IPS-18c (cell line): Measurements from ENCODE around the gene FHIT.

Experiments
- H3K4me3 ChIP-seq: 2 replicates; pipeline ENCODE4 v1.7.0; 2013; ENCODE audit warnings: low read depth, mild to moderate bottlenecking, low read length, moderate library complexity; ENCODE audit not compliant: insufficient read depth
- H3K9me3 ChIP-seq: one replicate; pipeline ENCODE4 v1.6.1; 2013; ENCODE audit warnings: mild to moderate bottlenecking, low read length, moderate library complexity; ENCODE audit not compliant: control insufficient read depth, insufficient read depth

Gene FHIT

DNA sequence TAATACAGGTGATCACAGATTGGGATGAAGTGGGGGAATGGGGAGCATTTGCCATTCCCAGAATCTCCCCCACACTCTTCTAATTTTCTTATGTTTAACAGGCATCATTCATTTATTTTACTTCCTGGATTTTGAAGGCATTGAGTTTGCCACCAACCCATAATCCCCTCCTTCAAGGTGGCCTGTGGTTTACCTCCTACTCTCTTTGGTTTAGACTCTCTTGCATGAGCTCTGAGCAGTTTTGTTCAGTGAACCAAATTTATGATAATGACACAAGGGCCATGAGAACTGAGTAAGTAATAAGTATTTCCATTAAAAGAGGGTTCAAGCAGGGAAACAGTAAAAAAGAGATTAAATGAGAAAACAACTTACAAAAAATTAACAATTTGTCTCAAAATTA, 1498.3 kb downstream of the FHIT start:
- Histone ChIP-seq H3K4me3 (no peak overlapping the region), H3K9me3 (no peaks in the 10 kb centered on the region)

DNA sequence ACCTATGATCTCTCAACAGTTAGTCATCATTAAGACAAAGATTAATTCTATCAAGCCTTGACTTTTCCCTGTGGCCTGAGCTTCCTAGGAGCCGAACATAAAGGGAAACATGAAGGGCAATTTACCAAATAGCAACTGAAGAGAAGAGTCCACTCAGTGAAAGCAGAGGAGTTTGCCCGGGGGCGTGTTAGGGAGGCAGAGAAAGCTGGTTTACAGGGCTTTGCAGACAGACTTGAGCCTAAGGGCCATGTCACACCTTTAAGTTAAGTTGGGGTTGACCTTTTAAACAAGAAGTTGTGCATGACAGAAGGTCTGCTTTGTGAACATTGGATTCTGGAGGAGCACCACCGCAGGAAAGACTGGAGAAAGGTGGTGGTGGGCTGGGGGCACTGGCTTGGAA, 1499.6 kb downstream of the FHIT start:
- Histone ChIP-seq H3K4me3 (no peak overlapping the region), H3K9me3 (peaks cover 2% of the 10 kb centered on the region)

DNA sequence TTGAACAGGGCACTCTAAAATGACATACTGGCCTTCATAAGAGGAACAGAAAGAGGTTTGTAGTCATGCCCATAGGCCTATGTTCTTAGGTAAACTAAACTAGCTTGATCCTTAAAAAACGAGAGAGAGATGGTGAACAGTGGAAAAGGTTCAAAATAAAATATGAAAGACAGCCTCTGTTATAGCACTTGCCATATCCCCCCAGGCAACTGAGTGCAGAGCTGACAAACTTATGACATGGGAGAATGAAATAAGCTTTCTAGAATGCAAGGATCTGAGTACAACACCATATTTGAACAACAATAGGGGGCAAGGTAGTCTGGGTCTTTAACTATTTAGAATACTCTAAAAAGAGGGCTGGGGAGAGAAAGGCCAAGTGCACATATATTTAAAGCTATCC, 1500.9 kb downstream of the FHIT start:
- peaks cover 2% of the 10 kb centered on the region for H3K9me3 ChIP-seq
- H3K4me3 ChIP-seq: no peak overlapping the region

DNA sequence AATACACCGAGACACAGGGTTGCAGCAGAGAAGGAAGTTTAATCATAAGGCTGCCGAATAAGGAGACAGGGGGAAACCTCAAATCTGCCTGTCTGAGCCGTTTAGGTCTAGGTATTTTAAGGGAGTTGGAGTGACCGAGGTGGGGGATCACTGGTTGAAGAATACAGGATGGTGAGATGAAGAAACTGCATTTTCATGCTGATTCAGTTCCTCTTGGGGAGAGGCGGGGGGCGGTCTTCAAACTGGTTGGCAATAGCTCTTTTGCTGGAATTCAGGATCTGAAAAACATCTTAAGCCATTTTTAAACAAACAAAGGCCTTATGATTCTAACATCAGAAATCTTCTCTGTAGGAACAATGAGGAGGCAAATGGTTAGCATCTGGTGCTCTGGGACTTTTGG, 1502.0 kb downstream of the FHIT start:
- Histone ChIP-seq H3K4me3 (no peak overlapping the region), H3K9me3 (peaks cover 2% of the 10 kb centered on the region)

DNA sequence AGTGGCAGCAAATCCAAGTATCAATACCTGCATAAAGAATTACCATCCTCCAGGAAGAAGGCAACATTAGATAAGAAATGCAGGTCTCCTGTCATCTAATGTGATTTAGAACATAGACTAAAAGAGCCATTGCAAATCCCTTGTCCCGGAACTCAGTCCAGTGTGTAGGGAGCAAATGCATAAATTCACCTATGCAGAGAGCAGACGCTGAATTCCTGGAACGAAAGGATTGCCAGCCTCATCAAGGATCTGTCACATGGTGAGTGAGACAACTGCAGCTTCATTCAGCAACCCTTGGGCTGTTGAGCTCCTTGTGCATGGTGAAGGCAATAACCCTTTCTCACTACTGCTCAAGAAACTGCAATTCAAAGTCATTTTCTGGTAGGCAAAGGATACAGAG, 1504.7 kb downstream of the FHIT start:
- H3K9me3 ChIP-seq: peaks cover 2% of the 10 kb centered on the region

DNA sequence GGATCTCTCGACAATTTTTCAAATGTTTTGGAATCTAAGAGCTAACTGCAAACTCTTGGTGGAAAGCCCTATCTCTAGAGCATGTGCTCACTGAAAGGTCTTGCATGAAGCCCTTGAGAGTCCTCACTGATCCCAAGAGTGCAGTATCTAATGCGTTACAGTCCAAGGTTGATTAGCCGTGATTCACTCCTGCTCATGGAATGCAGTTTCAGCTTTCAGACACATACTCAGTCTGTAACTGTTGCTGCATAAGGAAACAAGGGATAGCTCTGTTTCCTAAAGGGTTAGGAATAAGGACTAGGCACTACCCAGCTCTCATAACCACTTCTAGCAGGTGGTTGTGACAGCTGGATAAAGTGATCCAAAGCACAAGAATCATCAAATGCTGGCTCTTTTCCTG, 1514.0 kb downstream of the FHIT start:
- Histone ChIP-seq H3K9me3 (no peaks in the 10 kb centered on the region), H3K4me3 (no peak overlapping the region)

More for the DNA sequence above, 1504.7 kb downstream of the FHIT start:
- no peak overlapping the region for H3K4me3 ChIP-seq

DNA sequence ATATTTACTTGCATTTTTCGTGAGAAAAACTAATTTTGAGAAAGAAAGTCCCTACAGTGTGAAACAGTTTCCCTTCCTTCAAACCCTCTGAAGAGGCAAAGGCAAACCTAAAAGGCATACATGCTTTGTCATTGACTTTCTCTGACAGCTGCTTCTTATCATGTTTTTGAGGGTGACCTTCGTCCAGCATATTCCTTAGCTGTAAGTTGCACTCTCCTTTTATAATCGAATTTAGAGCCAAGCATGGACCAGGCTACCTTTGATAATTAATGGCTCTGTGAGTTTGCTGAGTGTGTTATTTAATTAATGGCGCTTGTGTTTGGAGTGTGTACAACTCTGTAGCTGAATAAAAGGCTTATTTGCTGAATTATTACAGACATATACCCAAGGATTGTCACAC, 1517.2 kb downstream of the FHIT start:
- no peak overlapping the region for H3K4me3 ChIP-seq
- no peaks in the 10 kb centered on the region for H3K9me3 ChIP-seq

DNA sequence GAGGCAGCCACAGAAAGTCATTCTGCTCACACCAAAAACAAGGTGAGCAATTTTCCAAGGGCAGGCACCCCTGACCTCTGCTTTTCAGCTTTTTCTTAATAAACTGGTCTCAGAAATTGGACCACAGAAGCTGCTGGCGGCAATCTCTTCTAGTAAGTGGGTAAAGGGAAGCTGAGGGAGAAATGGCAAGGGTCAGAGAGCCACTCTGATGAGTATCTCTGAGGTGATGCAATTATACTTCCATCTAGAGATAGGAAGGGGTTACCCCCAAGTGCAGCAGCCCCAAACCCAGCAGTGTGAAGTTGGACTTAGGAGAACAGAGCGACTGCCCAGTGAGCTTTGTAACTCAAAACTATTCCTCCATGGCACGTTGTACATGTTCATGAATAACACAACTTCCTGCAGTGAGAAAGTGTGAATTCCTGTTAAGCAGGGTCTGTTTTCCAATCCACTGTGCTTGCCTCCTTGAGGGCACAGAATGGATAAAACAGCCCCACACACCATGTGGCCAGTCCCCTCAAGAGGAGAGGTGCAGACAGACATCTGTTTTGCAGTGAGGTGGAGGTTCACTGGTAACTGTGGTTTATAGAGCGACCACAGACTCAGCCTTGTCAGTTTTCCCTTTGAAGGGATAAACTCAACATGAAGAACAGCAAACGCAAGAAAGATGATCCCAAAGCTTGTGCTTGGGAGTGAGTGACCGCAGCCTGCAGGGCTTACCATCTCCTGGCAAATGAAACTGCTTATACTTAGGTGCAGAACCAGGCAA, 1518.0 kb downstream of the FHIT start:
- no peaks in the 10 kb centered on the region for H3K9me3 ChIP-seq
- H3K4me3 ChIP-seq: no peak overlapping the region

DNA sequence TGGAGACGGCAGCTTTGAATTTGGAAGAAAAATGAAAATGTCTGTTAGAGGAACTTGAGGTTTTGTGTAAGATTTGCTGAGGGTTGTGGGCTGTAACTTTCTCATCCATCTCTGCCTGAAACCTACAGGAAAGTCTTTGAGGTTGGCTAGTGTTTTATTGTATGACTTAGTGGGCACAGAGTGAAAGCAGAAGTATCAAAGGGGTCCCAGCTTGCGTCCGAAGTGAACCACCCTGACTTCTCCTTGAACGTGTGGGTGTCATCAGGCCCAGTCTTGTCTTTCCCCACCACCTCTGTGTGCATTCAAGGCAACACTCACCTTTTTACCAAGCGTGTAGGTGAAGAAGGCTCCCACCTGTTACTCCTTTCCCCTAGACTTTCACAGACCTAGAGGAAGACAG, 1519.3 kb downstream of the FHIT start:
- Histone ChIP-seq H3K4me3 (no peak overlapping the region), H3K9me3 (no peaks in the 10 kb centered on the region)

DNA sequence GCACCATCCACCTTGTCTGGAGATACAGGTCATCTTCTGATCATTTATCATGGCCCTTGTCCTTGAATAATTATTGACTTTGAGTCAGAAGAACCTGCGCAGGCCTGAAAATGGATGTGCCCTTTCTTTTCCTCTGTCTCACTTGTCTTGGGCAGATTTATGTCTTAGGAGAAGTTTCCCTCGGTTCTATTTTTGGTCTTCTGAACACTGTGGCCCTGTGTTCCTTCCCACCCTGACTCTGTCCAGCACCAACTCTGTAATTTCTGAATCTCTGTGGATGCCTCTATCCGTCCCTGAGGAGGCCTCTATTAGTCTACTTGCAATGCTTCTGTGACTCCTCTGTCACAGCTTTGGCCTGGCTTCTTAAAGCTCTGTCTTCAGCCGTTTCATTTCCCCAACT, 1520.7 kb downstream of the FHIT start:
- H3K9me3 ChIP-seq: no peaks in the 10 kb centered on the region
- H3K4me3 ChIP-seq: no peak overlapping the region

DNA sequence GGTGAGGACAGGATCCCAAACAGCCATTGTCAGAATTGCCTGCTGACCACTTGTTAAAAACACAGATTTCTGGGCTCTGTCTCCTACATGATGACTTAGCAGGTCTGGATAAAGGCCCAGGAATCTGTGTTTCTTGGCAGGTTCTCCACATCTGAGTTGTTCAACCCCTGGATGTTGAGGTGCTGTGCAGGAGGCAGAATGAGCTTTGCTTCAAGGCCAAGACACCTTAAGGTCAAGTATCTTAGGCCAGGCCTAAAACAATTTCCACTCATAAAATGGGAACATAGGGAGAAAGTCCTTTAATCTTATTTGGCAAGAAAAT, 1522.7 kb downstream of the FHIT start:
- Histone ChIP-seq H3K9me3 (no peaks in the 10 kb centered on the region), H3K4me3 (no peak overlapping the region)

DNA sequence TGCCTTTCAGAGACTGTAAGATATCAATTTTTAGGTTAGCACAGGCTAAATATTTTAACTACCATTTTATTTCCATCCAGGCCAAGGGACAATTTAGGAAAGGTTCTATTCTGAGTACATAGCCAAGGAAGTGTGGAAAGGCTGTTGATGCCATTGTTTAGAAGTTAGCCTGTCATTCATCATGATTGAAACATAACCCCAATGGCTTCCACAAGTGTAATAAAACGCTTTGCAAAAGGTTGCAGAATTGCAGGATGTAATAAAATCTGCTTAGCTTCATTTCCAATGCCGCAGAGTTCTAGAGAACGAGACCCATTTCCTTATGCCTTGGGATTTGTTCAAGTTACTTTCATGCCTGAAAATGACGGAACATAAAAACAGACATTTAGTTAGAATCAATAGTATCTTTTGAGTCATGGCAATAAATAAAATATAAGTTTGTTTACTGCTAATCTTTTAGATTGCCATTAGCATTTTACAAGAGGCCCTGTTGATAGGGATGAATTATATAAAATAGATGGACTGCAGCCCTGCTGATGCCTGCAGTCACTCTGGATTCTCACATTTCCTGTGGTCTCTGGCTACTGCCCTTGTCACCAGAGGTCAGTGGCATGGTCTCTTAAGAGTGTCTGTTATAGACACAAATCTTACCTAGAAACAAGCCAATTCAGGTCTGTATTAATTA, 1523.2 kb downstream of the FHIT start:
- Histone ChIP-seq H3K9me3 (no peaks in the 10 kb centered on the region), H3K4me3 (no peak overlapping the region)

DNA sequence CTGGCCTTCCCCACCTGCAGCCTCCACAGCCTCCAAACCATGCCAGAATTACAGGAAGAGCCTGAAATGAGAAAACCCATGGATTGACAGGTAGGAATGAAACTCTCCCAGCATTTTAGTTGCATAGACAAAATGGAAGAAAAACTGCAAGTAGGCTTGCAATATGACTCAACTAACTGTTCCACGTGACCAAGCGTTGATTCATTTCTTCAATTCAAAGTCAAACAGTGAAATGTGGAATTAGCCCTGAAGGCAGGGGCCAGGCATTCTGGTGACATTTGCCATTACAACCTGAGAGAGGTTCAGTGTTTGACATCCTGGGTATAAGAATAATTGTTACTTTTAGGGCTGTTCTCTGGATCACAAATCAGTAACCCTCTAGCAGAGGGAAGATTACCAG, 1525.0 kb downstream of the FHIT start:
- Histone ChIP-seq H3K9me3 (no peaks in the 10 kb centered on the region), H3K4me3 (no peak overlapping the region)

DNA sequence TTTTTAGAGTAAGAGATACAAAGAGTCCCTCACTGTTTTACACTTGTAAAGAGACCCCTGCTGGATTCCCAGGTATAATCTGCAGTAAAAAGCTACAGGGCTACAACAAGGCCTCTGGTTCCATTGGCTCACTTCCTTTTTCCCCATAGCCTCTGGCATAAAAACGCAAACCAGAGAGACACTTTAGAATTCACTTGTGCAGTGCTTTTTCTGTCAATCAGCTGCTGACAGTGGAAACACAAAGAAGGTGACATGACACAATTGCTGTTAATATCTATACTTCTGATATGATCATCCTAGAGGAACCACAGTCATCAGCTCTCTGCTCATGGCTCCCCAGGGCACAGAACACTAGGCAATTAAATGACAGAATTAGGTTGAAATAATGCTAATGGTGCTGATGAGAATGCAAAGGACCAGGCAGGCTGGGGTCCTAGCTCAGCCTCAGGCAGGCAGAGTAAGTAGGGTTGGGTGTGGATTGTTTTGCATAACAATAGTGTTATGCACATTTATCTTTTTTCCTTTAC, 1533.5 kb downstream of the FHIT start:
- H3K9me3 ChIP-seq: peaks cover 2% of the 10 kb centered on the region
- no peak overlapping the region for H3K4me3 ChIP-seq

DNA sequence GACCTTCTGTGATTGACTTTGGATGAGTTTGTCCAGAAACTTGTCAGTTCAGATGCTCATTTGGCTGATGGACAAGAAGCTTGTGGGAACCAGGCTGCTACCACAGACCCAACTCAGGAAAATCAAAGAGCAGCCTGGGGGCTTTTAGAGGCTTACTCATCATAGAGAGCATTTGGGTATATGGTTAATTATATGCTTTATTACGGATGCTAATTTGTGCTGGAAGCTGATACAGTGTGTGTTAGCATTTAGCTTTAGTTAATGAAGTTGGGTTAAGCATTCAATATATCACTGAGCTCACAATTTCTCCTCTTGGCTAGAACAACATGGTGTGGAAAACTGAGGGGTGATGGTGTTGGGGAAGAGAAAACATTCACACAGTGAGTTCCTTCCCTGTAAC, 1537.2 kb downstream of the FHIT start:
- H3K4me3 ChIP-seq: no peak overlapping the region
- H3K9me3 ChIP-seq: peaks cover 2% of the 10 kb centered on the region

DNA sequence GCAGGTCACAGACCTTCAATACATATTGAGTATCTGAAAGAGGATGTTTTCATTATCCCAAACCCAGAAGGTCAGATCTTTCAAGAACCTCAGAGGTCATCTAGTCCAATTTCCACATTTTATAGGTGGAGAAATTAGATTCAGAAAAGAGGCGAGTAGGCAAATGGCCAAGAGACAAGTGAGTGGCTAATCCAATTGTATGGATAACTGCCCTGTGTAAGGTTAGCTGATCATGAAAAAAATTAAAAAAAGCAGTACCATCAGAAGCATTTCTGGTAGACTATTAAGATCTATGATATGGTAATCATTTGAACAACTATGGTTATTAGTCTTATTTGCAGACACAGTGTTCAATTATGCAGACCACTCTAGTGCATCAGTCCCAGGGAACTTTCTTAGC, 1540.7 kb downstream of the FHIT start:
- Histone ChIP-seq H3K9me3 (no peaks in the 10 kb centered on the region), H3K4me3 (no peak overlapping the region)

DNA sequence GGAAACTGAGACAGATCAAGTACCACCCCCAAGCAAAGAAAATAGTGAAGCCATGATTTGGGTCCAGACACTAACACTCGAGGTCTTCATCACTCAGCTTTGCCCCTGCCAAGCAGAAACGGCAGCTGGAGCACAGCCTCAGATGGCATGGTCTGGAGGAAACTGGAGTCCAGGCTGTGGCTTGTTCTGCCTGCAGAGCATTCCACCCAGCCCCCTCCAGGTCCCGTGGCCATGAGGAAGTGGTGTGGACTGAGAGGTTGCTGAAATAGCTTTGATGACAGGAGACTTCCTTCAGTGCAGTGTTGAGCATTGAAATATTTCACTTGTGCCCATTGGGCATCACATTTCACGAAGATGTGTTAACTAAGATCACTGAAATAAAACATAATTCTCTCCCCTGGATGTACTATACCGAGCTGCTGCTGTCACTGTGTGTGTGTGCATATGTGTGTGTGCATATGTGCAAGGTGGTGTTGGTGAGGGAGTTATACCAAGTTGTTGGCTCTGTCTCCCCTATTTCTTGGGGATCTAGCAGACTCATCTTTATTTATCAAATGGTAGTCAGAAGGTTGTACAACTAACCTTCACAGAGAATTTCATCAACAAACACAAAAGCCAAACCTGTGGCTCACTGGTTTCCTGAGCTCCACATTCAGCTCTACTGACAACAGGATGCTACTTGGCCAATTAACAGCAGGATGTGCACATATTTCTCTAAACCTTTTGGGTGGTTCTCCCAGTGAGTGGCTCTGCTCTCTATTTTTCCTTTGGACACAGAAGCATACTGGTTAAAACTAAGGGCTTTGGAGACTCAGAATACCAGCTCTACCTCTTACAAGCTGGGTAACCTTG, 1541.3 kb downstream of the FHIT start:
- Histone ChIP-seq H3K9me3 (no peaks in the 10 kb centered on the region), H3K4me3 (no peak overlapping the region)

DNA sequence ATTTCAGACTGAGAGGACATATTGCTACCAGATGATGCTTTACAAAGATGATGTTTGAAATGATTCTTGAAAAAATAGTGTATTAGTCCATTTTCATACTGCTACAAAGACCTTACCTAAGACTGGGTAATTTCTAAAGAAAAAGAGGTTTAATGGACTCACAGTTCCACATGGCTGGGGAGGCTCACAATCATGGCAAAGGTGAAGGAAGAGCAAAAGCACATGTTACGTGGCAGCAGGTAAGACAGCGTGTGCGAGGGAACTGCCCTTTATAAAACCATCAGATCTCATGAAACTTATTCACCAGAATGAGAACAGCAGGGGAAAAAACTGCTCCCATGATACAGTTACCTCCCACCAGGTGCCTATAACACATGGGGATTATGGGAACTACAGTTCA, 1543.0 kb downstream of the FHIT start:
- no peak overlapping the region for H3K4me3 ChIP-seq
- H3K9me3 ChIP-seq: no peaks in the 10 kb centered on the region
